ENCODE data around the gene AHDC1.
A peak's percentile ranks its signal among the peaks of the same experiment; 100 is the strongest.
"Not testable (repeated sequence)": the region's sequence is repeated elsewhere in the genome, so short reads cannot be mapped to it uniquely, and the experiment has no call there.

AHDC1 gene

GRCh38 chr1:27507960-27508665 is 95.8 kb downstream of the AHDC1 start:
- DNase-seq, result no peak

GRCh38 chr1:27506703-27507102 is 97.2 kb downstream of the AHDC1 start:
- DNase-seq, result no peak

- DNase-seq, result no peak
Observed at GRCh38 chr1:27505420-27505680, 98.6 kb downstream of the AHDC1 start.

DNA sequence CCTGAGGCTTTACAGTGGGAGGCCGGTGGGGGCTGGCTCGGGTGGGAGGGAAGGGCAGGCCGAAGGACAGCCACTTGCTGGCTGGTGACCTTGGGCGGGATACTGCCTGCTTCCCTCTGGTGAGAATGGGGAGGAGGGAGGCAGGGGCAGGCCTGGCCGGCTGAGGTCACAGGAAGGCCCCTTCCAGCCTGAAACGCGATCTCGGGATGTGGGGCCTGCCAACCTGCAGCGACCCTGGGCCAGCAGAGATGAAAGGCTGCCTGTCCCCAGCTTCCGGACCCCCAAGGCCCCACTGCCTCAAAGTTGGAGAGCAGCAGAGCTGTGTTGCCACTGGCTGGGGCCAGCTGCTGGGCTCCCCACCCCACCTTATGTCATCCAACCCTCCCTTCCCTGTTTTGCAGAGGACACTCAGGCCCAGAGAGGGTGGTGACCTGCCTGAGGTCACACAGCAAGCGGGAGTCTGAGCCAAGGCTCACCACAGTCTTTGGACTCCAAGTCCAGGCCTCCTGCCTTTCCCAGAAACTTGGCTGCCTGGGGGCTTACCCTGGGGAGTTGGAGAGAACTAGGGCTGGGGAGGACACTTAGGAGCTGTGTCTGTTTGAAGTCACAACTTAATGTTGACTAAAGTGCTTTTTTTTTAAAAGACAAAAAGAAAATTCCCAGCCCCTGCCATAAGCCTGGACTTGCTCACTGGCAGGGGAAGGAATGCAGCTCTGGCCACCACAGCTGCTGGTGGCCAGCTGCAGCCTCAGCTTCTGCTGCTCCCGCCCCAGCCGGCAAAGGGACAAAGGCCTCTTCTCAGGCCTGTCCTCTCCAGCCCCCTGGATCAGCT is 99.1 kb downstream of the AHDC1 start:
- DNase-seq, result no peak

- no peak for DNase-seq
Observed at GRCh38 chr1:27503844-27504587, 99.9 kb downstream of the AHDC1 start.

DNA sequence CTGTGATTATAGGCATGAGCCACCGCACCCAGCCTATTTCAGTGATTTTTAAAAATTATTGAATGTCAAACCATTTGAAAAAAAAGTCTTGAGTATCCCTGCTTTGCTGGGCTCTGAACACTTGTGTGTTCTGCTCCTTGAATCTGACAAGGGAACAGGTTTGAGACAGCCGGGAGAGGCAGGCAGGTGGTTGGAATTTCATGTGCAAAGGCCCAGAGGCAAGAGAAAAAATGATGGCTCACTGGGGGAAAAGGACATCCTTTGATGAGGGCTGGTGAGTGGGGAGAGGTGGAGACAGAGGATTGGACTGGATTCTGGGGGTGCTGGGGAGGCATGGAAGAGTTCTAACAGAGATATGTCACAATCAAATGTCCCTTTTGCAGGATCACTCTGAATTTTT is 100.9 kb downstream of the AHDC1 start:
- DNase-seq, result no peak

GRCh38 chr1:27501159-27501558 is 102.8 kb downstream of the AHDC1 start:
- DNase-seq, result not testable (repeated sequence)

DNA sequence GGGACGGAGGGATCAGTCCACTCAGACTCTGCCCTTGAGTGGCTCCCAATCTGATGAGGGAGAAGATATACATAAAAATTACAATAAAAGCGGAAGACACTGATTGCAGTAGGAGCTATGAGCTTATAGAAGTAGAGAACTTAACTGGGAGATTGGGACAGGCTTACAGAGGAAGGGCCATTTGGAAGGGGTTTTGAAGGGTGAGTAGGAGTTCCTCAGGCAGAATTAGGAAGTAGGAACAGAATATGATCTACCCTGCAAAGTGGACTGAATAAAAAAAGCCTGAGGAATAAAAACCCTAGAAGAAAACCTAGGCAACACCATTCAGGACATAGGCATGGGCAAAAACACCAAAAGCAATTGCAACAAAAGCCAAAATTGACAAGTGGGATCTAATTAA is 104.8 kb downstream of the AHDC1 start:
- no peak for DNase-seq

DNA sequence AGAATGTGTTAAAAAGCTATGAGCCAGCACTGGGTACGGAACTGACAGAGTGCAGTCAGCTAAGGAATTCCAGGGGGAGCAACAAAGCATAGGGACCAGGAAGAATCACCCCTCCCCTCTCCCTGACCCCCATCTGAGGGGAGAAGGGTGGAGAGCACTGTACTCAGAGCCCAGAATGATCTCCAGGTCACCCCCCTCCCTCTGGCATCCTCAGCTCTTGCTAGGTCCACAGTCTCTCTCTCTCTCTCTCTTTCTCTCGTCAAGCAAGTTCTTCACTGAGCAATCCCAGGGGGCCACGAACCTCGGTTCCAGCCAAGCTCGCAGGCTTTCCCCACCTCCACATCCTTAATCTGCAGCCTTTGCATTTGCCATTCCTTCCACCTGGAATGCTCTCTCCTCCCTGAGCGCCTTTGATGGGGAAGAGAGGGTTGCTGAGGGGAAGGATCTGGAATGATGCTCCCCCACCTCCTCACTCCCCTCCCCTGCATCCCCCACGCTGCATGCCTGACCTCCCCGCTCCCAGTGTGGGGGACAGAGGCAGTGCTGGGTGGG is 107.3 kb downstream of the AHDC1 start:
- DNase-seq, result no peak

DNA sequence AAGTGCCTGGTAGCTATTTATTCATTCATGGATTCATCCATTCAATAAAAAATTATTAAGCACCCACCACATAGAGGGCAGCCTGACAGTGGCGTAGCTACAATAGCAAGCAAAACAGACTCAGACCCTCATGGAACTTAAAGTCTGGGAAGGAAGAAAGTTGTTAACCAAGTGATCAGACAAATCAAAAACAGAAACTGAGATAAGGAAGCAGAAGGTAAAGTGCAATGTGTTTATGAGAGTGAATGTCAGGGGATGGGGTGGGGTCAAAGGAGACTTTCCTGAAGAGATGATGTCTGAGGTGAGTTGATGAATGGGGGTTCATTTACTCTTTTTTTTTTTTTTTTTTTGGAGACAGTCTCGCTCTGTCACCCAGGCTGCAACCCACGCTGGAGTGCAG is 111.1 kb downstream of the AHDC1 start:
- DNase-seq, result no peak

GRCh38 chr1:27491748-27492700 is 111.9 kb downstream of the AHDC1 start:
- DNase-seq, result no peak

DNA sequence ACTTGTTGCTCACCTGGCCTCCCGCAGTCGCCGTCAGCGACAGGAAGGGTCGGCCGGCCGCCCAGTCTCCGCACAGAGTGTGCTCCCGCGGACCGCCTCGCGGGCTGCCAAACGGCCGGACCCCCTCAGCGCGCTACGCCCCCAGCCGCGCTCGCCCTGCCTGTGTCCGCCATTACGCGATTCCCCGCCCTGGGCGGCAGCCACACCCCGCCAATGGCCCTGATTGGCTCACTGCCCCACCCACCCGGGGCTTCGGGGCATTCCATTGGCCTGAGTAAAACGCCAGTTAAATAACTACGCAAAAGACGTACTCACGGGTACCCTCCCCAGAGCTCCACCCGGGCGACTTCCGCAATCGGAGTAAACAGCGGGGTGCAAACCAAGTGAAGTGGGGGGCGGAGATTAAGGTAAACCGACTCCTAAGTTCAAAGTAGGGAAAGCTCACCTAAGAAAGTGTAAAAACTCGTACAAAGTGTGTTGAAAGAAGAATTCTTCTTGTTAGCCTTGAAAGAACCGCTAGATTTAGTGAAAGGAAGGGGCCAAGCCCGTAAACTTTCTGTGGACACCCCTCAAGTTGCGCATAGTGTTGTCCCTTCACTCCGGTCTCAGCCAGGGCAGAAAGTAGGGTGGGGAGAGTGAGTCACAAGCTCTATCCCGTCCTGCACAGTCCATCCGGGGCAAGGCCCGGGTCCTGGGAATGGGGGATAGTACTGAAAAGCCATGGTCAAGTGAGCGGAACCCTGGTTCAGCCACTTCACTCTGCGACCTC is 113.8 kb downstream of the AHDC1 start, which contains the start of gene WASF2:
TSS of gene WASF2 (minus strand) at position 195 of the 769 bp plus-strand sequence. CDS start 61,277 bp downstream, outside the sequence.
- DNase-seq, result peak; percentile 96

DNA sequence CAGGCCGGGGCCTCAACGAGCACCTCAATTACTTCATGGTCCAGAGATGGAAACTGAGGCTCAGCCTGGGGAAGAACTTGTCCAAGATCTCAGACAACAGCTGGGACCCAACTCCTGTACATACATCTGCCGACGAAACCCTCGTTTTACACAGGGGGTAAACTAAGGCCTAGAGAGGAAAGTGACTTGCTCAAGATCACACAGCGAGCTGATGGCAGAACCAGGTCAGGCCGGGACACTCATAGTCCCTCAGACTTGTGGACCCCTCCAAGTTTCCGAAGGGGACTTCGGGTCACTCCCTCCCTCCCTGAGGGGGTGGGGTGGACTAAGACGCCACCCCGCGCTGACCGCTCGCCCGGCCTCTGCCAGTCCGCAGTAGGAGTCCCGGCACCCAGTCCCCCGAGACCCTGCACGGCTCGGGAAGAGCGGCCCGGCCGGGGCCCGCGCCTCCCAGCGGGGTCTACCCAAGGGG is 114.4 kb downstream of the AHDC1 start:
- DNase-seq, result no peak

DNA sequence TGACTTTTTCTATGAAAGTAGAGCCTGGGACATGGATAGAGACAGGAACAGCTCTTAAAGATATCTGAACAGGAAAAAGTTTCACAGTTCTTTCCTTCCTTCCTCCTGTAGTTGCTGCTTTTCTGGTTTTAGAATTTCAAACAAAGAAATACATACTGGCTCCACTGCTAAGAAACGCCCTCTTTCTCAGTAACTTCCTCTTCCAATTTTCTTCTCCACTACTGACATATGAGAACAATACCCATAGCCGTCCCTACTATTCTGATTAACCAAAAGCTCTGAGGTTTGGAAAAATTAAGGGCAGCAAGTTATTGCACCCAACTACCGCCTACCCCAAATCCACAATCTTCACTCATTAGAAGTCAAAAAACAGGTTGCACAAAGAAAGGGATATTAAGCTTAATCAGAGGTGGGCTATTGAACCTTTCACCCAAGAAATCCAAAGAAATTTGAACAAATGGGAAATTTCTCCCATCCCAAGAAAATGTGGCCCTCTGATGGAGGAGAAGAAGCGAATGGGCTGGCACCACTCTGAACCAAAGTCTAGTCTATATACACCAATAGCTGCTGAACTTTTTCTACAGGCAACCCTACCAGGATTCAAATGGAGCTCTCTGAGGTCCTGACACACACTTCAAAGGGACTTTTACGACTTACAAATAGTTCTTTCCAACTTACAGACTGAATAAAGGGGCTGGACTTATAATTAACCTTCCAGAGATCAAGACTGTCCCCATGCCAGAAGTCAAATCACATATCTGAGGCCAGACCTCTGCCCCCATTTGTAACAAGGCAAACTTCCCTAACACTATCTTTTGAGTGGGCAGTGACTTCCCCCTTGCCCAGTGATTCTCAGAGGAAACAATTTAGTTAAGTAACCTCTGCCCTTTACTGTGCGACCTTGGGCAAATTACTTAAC is 115.7 kb downstream of the AHDC1 start:
- DNase-seq, result no peak

DNA sequence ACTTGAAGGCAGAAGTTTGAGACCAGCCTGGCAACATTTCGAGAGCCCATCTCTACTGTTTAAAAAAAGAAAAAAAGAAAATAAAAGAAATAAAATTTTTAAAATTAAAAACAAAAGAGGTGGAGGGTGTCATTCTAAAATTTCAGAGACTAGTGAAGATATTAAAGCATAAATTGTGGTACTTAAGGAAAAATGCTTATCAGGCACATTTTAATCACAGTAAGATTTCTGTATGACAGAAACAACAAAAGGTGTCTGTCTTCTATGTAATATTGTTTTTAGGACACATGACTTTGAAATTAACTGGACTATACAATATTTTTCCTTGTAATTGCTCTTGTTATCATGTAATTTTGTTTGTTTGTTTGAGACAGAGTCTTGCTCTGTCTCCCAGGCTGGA is 118.6 kb downstream of the AHDC1 start:
- no peak for DNase-seq
